Measurements from ENCODE around the gene NBAS. TPM values are rescaled to one million over a fixed set of nuclear protein-coding genes. Genes with fewer than 3 reads are reported as not detected.

The NBAS gene
- total and polyA plus RNA-seq, 2 of the 13 experiments (the other 11 are each of a cell fraction or from before 2014, with no cell fraction given) = 33.6 to 58.7 TPM

DNA sequence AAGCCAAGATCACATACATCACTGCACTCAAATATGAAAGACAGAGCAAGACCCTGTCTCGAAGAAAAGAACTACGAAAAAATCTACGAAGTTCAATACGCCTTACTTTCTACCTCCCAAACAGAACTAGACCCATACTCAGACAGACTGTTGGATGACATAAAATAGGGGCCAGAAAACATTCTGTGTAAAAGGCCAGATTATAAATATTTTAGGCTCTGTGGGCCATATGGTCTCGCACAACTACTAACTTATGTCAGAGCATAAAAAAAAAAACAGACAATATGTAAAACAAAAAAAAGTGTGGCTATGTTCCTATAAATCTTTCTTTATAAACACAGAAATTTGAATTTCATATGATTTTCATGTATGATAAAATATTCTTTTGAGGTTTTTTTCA lies 40.8 kb downstream of the NBAS start:
- no TSS peak for BruUV-seq (replicated peaks)
- H3K4me2 ChIP-seq (ENCODE audit: low read depth, low read length) = no peak overlapping the region
- H3K79me2 ChIP-seq (ENCODE audit: insufficient read depth, low read length) = no peaks in the 10 kb centered on the region
- H3K27ac ChIP-seq (ENCODE audit: extremely low read length, insufficient read depth, low read length) = no peak overlapping the region
- no peak for TF ChIP-seq ZNF326 (CRISPR knock-in tag; IDR thresholded peaks at IDR 0.05; ENCODE audit: borderline replicate concordance)
- TF ChIP-seq SMC3 (IDR thresholded peaks at IDR 0.05; ENCODE audit: low read length) = no peak
- no peak for TF ChIP-seq PHF21A (CRISPR knock-in tag; IDR thresholded peaks at IDR 0.05)
- TF ChIP-seq ZBTB1 (CRISPR knock-in tag; IDR thresholded peaks at IDR 0.05; ENCODE audit: borderline replicate concordance) = no peak
- TF ChIP-seq ZNF7 (CRISPR knock-in tag; IDR thresholded peaks at IDR 0.05) = no peak
- TF ChIP-seq PPARG (CRISPR knock-in tag; conservative IDR thresholded peaks at IDR 0.05) = no peak
- no peak for TF ChIP-seq SATB2 (CRISPR knock-in tag; IDR thresholded peaks at IDR 0.05)
- no peak for TF ChIP-seq ZNF672 (CRISPR knock-in tag; IDR thresholded peaks at IDR 0.05)
- no peak for TF ChIP-seq RNF2 (conservative IDR thresholded peaks at IDR 0.05; ENCODE audit: low read depth)
- no peak for TF ChIP-seq ZNF121 (CRISPR knock-in tag; IDR thresholded peaks at IDR 0.05)
- no peak for TF ChIP-seq TCF7L2 (IDR thresholded peaks at IDR 0.05; ENCODE audit: low read depth, low read length)
- TF ChIP-seq HMGA1 (CRISPR knock-in tag; conservative IDR thresholded peaks at IDR 0.05) = no peak
- TF ChIP-seq ZNF274 (CRISPR knock-in tag; IDR thresholded peaks at IDR 0.05) = no peak
- TF ChIP-seq NFIC (IDR thresholded peaks at IDR 0.05; ENCODE audit: low read length) = no peak
- TF ChIP-seq, protein P1, sequence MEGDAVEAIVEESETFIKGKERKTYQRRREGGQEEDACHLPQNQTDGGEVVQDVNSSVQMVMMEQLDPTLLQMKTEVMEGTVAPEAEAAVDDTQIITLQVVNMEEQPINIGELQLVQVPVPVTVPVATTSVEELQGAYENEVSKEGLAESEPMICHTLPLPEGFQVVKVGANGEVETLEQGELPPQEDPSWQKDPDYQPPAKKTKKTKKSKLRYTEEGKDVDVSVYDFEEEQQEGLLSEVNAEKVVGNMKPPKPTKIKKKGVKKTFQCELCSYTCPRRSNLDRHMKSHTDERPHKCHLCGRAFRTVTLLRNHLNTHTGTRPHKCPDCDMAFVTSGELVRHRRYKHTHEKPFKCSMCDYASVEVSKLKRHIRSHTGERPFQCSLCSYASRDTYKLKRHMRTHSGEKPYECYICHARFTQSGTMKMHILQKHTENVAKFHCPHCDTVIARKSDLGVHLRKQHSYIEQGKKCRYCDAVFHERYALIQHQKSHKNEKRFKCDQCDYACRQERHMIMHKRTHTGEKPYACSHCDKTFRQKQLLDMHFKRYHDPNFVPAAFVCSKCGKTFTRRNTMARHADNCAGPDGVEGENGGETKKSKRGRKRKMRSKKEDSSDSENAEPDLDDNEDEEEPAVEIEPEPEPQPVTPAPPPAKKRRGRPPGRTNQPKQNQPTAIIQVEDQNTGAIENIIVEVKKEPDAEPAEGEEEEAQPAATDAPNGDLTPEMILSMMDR (CRISPR knock-in tag; IDR thresholded peaks at IDR 0.05) = no peak
- peaks cover 0 to 27% of the 10 kb centered on the region in 2 experiments; a peak in 4 of 5 replicates for H3K36me3 ChIP-seq (replicated peaks in 1 of 2; ENCODE audit: control insufficient read depth in 1 of 2, insufficient read depth in 2 of 2, low read length in 2 of 2)
- in situ Hi-C loops (cut with HindIII; ENCODE audit: extremely low pct_ligation_motif_present, low pct_unique_long_range_greater_than_20kb) = no loop called here
- no peaks in the 10 kb centered on the region for H4K20me1 ChIP-seq (ENCODE audit: insufficient read depth, low read length)
- no peak for DNase-seq (ENCODE audit: low spot score)
- no peak overlapping the region for H3K9ac ChIP-seq (ENCODE audit: insufficient read depth, low read depth, low read length)
- 96% methylated on average over 5 of the region's 5 CpGs for WGBS (ENCODE audit: low lambda C conversion rate)
- CTCF ChIA-PET (ENCODE audit: low intra/inter-chr PET ratio, low total read pairs) = no interaction called here
- no peak for ATAC-seq
- no peak for FAIRE-seq
- intact Hi-C loops (cut with micrococcal nuclease; ENCODE audit: unreplicated experiment) = no loop called here
- H3K27me3 ChIP-seq (ENCODE audit: control insufficient read depth in 1 of 2, insufficient read depth in 2 of 2, low read length in 2 of 2) = no peaks in the 10 kb centered on the region
- peaks cover 14% of the 10 kb centered on the region for H3K4me1 ChIP-seq (ENCODE audit: insufficient read depth, low read length)
- no peaks in the 10 kb centered on the region for H3K9me3 ChIP-seq (ENCODE audit: low read length)
- H2AFZ ChIP-seq (ENCODE audit: low read length) = no peak overlapping the region
- no peak overlapping the region for H3K4me3 ChIP-seq (replicated peaks in 1 of 3; ENCODE audit: insufficient read depth in 1 of 3, low read depth in 2 of 3, low read length in 3 of 3)
- POLR2A ChIA-PET = no interaction called here

Data from HepG2 (cell line).